Stimulated activated CD4-positive, alpha-beta T cell treated with anti-CD3 and anti-CD28 coated beads, Interleukin-15, amount 100 ng/mL, for 1 hour (primary cell): Measurements from ENCODE around the gene FNDC3B.

ENCODE experiments used
- DNase-seq, 2 donors: peaks; one replicate each; pipeline ENCODE4 v3.0.0-alpha.2; 2020; ENCODE audit warnings: low read depth in 1 of 2, low spot score in 1 of 2

Gene FNDC3B

GRCh38 chr3:172147113-172147818, 107.9 kb downstream of the FNDC3B start:
- DNase-seq: no peak

- DNase-seq: no peak
Measured at GRCh38 chr3:172148241-172148640, 108.9 kb downstream of the FNDC3B start.

DNA sequence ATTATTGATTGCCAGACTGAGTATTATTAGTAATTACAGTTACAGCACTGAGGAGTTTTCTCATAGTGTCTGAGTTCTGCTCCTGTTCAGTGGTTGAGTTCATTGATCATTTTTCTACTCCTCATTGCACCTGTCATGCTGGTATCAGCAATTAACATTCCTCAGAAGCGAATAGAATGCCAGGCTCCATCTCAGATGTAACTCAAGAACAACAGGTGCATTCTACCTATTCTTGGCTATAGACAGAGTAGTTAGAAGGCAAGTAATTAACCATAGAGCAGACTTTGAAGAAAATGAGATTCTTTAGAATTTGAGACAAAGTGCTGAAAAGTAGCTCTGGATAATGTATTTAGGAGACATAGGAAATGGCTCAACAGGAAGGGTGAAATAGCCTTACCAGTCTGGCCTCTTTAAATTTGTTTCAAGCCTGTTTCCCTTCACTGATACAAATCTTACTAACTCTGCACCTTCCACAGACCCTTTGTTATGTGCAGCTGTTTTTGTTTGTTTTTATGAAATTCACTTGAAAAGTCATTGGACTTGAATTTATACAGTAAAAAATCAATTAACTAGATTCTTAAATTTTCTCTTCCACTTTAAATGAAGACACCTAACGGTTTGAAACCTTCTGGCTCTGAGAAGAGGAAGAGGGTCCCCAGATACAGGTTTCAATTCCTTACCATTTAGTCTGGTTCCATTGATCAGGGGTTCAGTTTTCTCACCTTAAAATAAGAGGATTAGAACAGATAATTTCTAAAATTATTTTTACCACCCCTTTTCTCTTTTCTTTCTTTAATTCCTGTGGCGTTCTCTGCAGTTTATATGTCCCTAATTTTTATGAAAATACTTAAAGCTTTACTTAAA, 109.6 kb downstream of the FNDC3B start:
- no peak for DNase-seq

GRCh38 chr3:172150268-172150667, 110.9 kb downstream of the FNDC3B start:
- no peak for DNase-seq

- no peak for DNase-seq
Measured at GRCh38 chr3:172150913-172151650, 111.7 kb downstream of the FNDC3B start.

GRCh38 chr3:172151651-172152649, 112.6 kb downstream of the FNDC3B start:
- no peak for DNase-seq

DNA sequence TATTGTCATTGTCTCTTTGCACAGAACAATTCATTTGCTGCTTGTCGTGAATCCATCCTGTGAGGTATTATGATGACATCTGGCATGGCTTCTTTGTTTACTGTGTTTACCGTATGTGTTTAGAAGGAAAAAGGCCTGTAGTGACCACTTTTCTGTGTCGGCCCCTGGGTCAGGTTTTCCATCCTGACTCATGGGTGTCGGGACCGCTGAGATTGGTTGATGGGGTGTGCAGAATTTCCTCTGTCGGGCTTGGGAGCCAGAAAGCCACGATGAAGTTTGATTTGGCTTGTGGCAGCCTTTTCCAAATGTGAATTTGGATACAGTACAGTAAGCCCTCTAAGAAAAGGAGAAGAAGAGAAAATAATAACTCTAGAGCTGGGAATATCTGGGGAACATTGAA, 113.5 kb downstream of the FNDC3B start:
- no peak for DNase-seq

DNA sequence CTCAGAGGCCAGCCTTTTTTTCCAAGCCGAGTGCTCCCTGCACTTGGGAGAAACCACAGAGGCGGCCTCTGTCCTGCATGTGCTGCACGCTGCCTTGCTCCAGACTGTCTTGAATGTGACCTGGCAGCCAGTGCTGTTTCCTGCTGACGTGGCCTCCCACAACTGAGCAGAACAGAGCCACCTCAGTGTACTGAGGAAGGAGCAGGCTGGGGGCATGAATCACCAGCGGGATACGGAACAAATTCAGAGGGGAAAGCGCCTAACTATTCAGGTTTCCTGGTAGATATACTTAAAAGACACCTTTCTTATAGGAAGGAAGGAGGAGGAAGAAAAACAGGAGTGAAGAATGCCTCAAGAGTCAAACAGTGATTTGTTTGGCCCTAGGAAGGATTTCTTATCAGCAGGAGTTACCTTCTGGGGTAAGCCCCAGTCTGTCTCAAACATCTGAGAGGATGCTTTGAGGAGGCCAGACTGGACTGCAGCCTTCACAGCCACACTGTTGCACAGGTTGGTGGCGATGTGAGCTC, 114.0 kb downstream of the FNDC3B start:
- peak in 1 of 2 donors; percentile 8 for DNase-seq

GRCh38 chr3:172154768-172155664, 115.6 kb downstream of the FNDC3B start:
- DNase-seq: no peak

DNA sequence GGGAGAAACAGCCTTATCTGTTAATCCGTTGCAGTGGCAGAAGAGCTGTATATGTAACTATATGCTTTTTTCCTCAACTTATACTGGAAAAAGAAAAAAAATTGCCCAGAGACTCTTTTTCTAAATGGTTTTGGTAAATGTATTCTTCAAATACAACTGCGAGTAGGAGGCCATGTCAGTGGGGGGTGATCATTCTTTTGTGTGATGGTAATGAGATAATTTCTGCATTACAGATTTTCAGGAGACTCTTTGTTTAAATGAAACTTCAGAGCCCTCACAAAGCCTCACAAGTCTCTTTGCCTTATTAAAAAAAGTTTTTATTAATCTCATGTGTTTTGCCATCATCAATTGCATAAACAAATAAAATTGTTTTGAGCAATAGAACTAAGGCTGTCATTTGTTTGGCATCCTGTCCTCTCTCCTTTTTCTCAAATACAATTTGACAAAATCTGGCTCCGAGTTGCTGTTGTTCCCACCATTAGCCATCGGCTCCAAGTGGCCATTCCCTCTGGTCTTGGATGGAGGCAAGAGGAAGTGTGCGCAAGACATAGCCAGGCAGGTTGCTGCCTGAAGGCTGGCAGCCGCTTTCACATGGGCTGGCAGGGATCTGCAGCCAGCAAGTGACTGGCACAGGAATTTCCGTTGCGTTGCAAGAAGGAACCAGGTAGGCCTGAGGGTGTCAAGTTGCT, 116.7 kb downstream of the FNDC3B start:
- no peak for DNase-seq

DNA sequence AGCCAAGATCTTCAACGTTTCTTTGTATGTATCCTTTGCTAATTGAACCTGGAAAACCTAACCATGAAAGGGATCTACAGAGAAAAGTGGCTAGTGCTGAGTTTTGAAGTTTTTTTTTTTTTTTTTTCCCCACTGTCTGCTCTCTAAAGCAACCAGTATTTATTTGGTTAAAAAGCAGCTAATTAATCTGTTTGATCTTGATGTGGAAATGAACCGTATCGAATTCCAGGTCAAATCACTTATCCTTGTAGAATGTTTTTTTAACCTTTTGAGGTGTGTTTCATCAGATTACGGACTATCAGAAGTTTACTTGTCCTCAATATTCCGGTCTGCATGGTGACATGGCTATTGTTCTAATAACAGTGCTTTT, 117.2 kb downstream of the FNDC3B start:
- DNase-seq: no peak

- no peak for DNase-seq
Measured at GRCh38 chr3:172157564-172158258, 118.3 kb downstream of the FNDC3B start.

DNA sequence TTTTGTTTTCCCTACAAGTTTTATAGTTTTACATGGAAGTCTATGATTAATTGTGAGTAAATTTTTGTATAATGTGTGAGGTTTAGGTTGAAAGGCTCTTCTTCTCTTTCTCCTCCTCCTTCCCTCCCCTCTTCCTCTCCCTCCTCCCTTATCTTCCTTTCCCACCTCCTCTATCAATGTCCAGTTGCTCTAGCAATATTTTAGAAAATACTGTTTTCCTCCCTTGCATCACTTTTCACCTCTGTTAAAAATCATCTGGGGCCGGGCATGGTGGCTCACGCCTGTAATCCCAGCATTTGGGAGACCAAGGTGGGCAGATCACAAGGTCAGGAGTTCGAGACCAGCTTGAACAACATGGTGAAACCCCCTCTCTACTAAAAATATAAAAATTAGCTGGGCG, 119.4 kb downstream of the FNDC3B start:
- no peak for DNase-seq

GRCh38 chr3:172159376-172159775, 120.0 kb downstream of the FNDC3B start:
- no peak for DNase-seq

DNA sequence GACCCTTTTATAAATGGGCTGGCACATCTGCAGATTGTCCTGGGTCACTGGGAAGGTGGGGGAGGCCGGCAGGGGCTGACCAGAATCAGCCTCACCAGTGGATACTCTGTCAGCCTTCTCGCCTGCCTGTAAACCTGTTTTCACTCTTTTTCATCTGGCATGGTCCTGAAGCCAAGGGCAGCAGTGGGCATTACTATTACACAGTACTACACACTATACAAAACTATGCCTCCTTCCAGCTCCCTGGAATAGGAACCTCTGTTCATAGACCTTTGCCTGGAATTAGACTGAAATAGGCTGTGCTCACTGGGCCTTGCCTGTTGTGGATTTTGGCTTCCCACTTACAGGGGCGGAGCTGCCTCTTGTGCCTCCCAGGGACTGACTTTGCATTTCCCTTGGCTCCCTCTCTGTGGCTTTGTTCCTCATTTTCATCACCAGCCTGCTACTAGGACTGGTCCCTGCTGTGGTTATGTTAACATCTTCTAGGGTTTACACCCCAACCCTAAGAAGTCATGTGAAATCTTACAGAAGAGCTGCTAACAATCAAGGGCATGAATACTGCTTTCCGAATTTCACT, 120.7 kb downstream of the FNDC3B start:
- no peak for DNase-seq

- no peak for DNase-seq
Measured at GRCh38 chr3:172161133-172161789, 121.9 kb downstream of the FNDC3B start.

DNA sequence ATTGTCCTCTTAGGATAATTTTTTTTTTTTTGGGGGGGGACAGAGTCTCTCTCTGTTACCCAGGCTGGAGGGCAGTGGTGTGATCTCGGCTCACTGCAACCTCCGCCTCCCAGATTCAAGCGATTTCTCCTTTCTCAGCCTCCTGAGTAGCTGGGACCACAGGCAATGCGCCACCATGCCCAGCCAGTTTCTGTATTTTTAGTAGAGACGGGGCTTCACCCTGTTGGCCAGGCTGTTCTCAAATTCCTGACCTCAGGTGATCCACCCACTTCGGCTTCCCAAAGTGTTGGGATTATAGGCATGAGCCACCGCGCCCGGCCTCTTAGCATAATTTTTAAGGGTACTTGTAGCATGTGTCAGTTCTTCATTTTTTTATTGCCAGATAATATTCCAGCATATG, 122.6 kb downstream of the FNDC3B start:
- DNase-seq: no peak
